Naive thymus-derived CD8-positive, alpha-beta T cell (primary cell): ENCODE data around the gene DCANP1. TPM values are rescaled to one million over a fixed set of nuclear protein-coding genes. Genes with fewer than 3 reads are reported as not detected.

ENCODE experiments used
- ATAC-seq, 2 donors: fragments of 150-1000 bp; cut with Tn5 transposase in 1 of 2; sonication (Bioruptor Pico), chemical (Tn5 transposase) in 1 of 2; 1 replicate in 1 of 2; 2 replicates in 1 of 2; pipeline ENCODE4 v1.10.0; 2021; ENCODE audit warnings: mild to moderate bottlenecking in 2 of 2, moderate library complexity in 2 of 2
- POLR2A ChIA-PET: fragments of 350-600 bp; sonication (Branson Sonifier 250); formaldehyde crosslinking; loops from one replicate; lab custom pipeline; 2021; ENCODE audit warnings: antibody characterized with exemption; lab: Charles Lee
- DNase-seq, 10 donors: peaks; one replicate each; pipeline versions ENCODE4 v3.0.0 to v3.0.0-alpha.2; 2020 to 2022
- H3K27ac Mint-ChIP-seq, 10 donors: one replicate each; pipeline ENCODE4 v1.8.0; 2020 to 2022; ENCODE audit warnings: mild to moderate bottlenecking in 10 of 10, mixed read lengths in 10 of 10, moderate library complexity in 4 of 10, inconsistent platforms in 1 of 10
- H3K27me3 Mint-ChIP-seq, 5 donors: one replicate each; pipeline ENCODE4 v1.8.0; 2021 to 2022; ENCODE audit warnings: mixed read lengths in 5 of 5
- H3K36me3 Mint-ChIP-seq, 3 donors: one replicate each; pipeline ENCODE4 v1.8.0; 2020 to 2022; ENCODE audit warnings: mixed read lengths in 3 of 3, mild to moderate bottlenecking in 2 of 3, inconsistent platforms in 1 of 3
- H3K4me1 Mint-ChIP-seq, 4 donors: one replicate each; pipeline ENCODE4 v1.8.0; 2021 to 2022; ENCODE audit warnings: mixed read lengths in 4 of 4
- H3K4me3 Mint-ChIP-seq, 10 donors: one replicate each; pipeline ENCODE4 v1.8.0; 2020 to 2022; ENCODE audit warnings: mild to moderate bottlenecking in 10 of 10, mixed read lengths in 10 of 10, moderate library complexity in 6 of 10, inconsistent platforms in 1 of 10
- H3K9me3 Mint-ChIP-seq, 9 donors: one replicate each; pipeline ENCODE4 v1.8.0; 2020 to 2022; ENCODE audit warnings: mixed read lengths in 9 of 9, mild to moderate bottlenecking in 3 of 9, inconsistent platforms in 1 of 9, moderate library complexity in 1 of 9
- polyA plus RNA-seq, 3 donors: library from polyadenylated mRNA; unstranded; fragments of 300-500 nt; fragmentation: Illumina TruSeq; gene quantifications; one replicate each; pipeline ENCODE4 v1.2.3, GENCODE V29; 2021
- total RNA-seq, 8 experiments: library from RNA in 2 of 8; stranded (reverse) in 2 of 8; gene quantifications; one replicate each; pipeline ENCODE4 v1.2.3 and lab custom pipeline; 2021 to 2026

The DCANP1 gene
- total and polyA plus RNA-seq, 5 experiments from 2014 or later = not detected

DNA sequence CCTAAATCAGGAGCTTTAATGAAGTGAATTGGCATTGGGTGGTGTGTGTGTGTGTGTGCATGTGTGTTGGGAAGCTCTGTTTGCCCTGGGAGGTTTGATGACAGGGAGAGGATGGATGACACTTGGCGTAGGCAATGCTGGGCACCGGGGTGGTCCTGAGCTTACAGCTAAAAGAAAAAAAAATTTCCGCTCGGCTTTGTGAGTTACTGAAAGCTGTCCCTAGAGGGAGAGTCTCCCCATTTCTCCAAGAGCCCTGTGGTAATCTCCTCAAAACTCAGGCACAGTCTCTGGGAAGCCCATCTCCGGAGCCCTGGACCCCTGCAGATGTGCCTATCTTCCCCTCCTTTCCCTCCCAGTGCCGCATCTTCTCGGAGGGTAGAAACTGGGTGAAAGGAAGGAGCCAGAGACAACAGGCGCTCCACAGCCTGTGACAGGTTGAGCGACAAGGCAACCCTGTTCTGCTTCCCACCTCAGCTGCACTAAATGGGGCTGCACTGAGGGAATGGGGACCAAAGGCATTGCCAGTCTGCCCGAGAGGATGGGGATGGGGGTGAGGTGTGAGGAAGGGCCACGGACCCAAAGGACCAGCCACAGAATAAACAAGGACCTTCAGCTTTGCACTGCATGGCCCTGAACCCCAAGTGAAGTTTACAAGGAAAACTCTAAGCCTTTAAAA is 40.8 kb upstream of the DCANP1 start:
- Mint-ChIP-seq H3K4me1 (peaks cover 7 to 10% (median 9%) of the 10 kb centered on the region in 4 donors), H3K36me3 (peaks cover 0 to 3% (median 2%) of the 10 kb centered on the region in 3 donors), H3K27me3 (peaks cover 26 to 85% (median 60%) of the 10 kb centered on the region in 5 donors), H3K4me3 (peak overlapping the region in 1 of 10 donors; percentile 7), H3K9me3 (peaks cover 0 to 2% (median 0%) of the 10 kb centered on the region in 9 donors), H3K27ac (peak overlapping the region in 1 of 10 donors; percentile 6)
- DNase-seq (no peak), ATAC-seq (no peak)
- POLR2A ChIA-PET = no interaction called here

DNA sequence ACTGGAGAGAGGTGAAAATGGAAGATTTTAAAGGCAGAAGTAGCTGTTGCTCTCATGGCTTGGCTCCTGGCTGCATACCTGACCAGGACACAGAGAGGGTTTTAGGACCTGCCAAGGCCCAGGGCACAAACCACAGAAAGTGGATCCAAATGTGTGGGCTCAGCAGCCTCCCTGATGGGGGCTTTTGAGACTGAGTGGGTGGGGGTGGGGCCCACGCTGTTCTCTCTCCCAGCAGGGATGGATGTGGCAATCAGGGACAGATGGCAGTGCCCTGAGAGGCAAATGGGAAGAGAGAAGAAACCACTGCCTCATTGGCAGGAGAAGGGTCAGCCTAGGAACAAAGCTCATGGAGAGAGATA is 39.9 kb upstream of the DCANP1 start:
- peaks cover 7 to 10% (median 9%) of the 10 kb centered on the region in 4 donors for H3K4me1 Mint-ChIP-seq
- ATAC-seq (no peak), DNase-seq (no peak)
- POLR2A ChIA-PET = interaction anchor here (0.8 kb wide), 1 partner anchor 20 kb away, joined by 3 read pairs; no protein-coding TSS in a partner anchor
- peak overlapping the region in 1 of 10 donors; percentile 11 for H3K27ac Mint-ChIP-seq
- H3K4me3 Mint-ChIP-seq = no peak overlapping the region
- peaks cover 0 to 2% (median 0%) of the 10 kb centered on the region in 9 donors for H3K9me3 Mint-ChIP-seq
- H3K36me3 Mint-ChIP-seq = peaks cover 0 to 3% (median 2%) of the 10 kb centered on the region in 3 donors
- peaks cover 21 to 75% (median 52%) of the 10 kb centered on the region in 5 donors for H3K27me3 Mint-ChIP-seq

DNA sequence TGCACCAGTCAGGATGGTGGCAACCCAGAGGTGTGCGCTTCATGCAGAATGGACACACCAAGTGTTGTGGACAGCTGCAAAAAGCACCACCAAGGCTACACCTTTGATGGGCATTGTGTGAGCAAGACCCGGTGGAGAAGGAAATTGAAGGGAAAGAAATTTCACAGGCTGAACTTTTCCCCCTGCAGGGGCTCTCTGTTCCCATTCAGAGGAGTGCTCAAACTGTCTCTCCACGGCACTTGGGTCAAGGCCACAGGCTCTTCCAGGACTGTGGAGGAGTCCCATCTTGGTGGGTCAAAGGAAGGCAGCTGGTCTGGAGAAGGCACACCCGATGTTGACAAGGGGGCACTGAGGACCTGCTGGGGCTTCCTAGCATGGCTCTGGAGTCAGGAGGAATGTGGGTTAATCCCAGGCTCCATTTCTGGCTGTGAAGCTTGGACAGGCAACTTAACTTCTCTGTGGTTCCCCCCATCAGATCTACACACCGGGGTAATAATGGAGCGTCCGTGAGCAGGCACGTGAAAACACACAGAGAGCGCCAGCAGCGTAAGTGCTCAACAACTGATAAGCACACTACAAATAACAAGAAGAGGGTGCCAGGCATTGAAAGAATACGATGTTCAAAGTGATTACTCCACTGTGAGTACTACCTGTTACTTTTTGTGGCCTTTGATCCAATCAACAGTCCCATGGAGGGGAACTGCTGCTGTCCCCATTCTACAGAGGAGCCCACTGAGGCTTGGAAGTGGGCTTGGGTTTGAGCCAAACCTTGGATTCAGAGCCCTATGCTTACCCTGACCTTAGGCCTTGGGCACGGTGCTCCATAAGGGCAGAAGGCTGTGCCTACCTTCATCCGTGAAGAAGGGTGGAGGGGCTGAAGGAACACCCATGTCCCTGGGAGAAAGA is 39.2 kb upstream of the DCANP1 start:
- Mint-ChIP-seq H3K27me3 (peaks cover 21 to 69% (median 52%) of the 10 kb centered on the region in 5 donors), H3K36me3 (peaks cover 0 to 3% (median 2%) of the 10 kb centered on the region in 3 donors), H3K9me3 (peaks cover 0 to 2% (median 0%) of the 10 kb centered on the region in 9 donors), H3K27ac (peak overlapping the region in 1 of 10 donors; percentile 11), H3K4me1 (peaks cover 7 to 10% (median 9%) of the 10 kb centered on the region in 4 donors), H3K4me3 (no peak overlapping the region)
- ATAC-seq = no peak
- POLR2A ChIA-PET = interaction anchor here (0.8 kb wide), 1 partner anchor 19 kb away, joined by 3 read pairs; no protein-coding TSS in a partner anchor
- no peak for DNase-seq

DNA sequence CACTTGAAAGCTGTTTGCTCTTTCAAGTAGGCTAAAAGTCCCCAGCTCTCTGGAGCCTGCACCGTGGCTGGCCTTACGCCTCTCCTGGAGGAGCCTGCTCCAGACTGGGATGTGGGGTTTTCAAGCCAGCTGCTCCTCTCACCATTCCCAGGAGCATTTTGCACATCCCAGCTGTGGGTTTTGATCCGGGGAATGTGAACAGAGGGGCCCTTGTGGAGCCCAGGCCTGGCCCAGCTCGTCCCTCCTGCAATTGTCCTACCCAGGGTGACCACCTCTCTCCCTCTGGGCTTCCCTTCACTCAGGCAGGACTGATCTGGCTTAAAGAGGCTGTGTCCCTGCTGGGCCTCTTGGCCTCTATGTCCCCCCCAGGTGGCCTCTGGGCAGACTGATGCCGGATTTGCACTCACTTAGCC is 37.5 kb upstream of the DCANP1 start:
- ATAC-seq (no peak), DNase-seq (no peak)
- Mint-ChIP-seq H3K9me3 (peaks cover 0 to 2% (median 0%) of the 10 kb centered on the region in 9 donors), H3K4me1 (peaks cover 5 to 6% (median 6%) of the 10 kb centered on the region in 4 donors), H3K27ac (no peak overlapping the region), H3K4me3 (no peak overlapping the region), H3K36me3 (peaks cover 0 to 2% (median 0%) of the 10 kb centered on the region in 3 donors), H3K27me3 (peaks cover 19 to 56% (median 47%) of the 10 kb centered on the region in 5 donors)
- POLR2A ChIA-PET = no interaction called here

DNA sequence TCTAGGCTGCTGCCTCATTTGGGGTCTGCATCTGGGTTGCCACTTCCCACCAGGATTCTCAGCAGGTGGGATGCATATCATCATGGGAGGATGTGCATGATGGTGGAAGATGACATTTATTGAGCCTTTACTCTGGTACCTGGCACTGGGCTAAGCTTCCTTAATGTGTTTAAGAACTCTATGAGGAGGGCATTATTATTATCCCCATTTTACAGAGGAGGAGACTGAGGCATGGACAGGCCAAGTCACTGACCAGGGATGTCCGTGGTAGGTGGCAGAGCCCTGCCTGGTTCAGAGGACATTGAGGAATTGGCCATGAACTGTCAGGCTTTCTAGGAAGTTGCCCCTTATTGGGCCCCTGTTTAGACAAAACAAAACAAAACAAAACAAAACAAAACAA is 36.1 kb upstream of the DCANP1 start:
- H3K27me3 Mint-ChIP-seq = peaks cover 18 to 51% (median 44%) of the 10 kb centered on the region in 5 donors
- H3K9me3 Mint-ChIP-seq = peaks cover 0 to 2% (median 0%) of the 10 kb centered on the region in 9 donors
- H3K4me1 Mint-ChIP-seq = no peaks in the 10 kb centered on the region
- no peak overlapping the region for H3K4me3 Mint-ChIP-seq
- ATAC-seq = no peak
- POLR2A ChIA-PET = no interaction called here
- no peaks in the 10 kb centered on the region for H3K36me3 Mint-ChIP-seq
- H3K27ac Mint-ChIP-seq = no peak overlapping the region
- DNase-seq = no peak

DNA sequence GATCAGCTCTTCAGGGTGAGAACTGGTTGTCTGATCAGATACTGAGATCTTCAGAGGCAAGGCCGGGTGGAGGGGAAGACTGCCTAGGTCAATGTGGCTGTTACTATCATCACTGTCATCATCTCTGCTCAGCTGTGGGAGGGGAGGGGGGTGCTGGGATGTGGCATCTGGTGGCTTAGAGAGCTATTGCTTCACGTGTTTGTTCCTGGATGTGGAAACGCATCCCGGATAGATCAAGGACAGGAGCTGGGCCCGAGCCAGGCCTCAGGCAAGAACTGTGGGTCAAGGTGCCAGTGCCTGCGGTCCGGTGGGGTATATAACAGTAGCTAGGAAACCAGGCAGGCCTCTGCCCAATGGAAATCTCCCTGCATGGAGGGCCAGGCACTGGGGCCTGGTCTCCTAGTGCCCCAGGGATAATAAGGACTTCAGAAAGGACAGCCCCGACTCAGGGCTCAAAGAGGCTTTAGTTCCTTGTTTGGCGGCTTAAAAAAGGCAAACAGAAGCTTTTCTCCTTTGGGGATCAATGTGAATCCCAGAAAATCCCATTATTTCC is 35.3 kb upstream of the DCANP1 start:
- ATAC-seq = no peak
- no peak overlapping the region for H3K27ac Mint-ChIP-seq
- POLR2A ChIA-PET = no interaction called here
- no peaks in the 10 kb centered on the region for H3K4me1 Mint-ChIP-seq
- no peaks in the 10 kb centered on the region for H3K36me3 Mint-ChIP-seq
- H3K4me3 Mint-ChIP-seq = no peak overlapping the region
- peaks cover 18 to 47% (median 38%) of the 10 kb centered on the region in 5 donors for H3K27me3 Mint-ChIP-seq
- H3K9me3 Mint-ChIP-seq = no peaks in the 10 kb centered on the region
- no peak for DNase-seq

DNA sequence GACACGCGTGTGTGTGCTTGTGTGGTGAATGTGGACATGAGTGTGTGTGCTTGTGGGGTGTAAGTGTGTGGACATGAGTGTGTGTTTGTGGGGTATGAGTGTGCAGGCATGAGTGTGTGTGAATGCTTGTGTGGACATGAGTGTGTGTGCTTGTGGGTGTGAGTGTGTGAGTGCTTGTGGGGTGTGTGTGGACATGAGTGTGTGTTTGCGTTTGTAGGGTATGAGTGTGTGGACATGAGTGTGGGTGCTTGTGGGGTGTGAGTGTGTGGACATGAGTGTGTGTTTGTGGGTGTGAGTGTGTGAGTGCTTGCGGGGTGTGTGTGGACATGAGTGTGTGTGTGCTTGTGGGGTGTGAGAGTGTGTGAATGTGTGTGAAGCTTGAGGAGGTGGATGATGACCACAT is 34.8 kb upstream of the DCANP1 start:
- H3K4me3 Mint-ChIP-seq = no peak overlapping the region
- H3K4me1 Mint-ChIP-seq = no peaks in the 10 kb centered on the region
- POLR2A ChIA-PET = no interaction called here
- H3K27ac Mint-ChIP-seq = no peak overlapping the region
- DNase-seq (no peak), ATAC-seq (no peak)
- no peaks in the 10 kb centered on the region for H3K36me3 Mint-ChIP-seq
- H3K27me3 Mint-ChIP-seq = peaks cover 16 to 44% (median 34%) of the 10 kb centered on the region in 5 donors
- no peaks in the 10 kb centered on the region for H3K9me3 Mint-ChIP-seq

DNA sequence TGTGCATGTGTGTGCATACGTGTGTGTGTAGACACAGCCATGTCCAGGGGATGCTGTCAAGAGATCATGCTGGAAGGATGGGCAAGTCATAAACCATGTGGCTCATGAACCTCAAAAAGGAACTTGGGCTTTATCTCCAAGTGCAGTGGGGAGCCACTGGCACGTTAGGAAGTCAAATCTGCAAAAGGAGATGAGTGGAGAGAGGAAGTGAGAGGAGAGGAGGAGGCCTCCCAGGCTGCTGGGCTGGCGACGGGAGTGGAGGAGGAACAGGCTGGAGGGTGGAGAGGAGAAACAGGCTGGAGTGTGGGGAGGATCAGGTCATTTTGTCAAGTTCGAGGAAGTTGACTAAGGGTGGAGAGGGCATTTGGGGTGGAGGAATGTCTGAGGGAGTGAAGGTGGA is 34.2 kb upstream of the DCANP1 start:
- DNase-seq (no peak), ATAC-seq (no peak)
- Mint-ChIP-seq H3K27me3 (peaks cover 12 to 39% (median 32%) of the 10 kb centered on the region in 5 donors), H3K4me3 (no peak overlapping the region), H3K4me1 (no peaks in the 10 kb centered on the region), H3K27ac (no peak overlapping the region), H3K9me3 (no peaks in the 10 kb centered on the region), H3K36me3 (no peaks in the 10 kb centered on the region)
- POLR2A ChIA-PET = no interaction called here

DNA sequence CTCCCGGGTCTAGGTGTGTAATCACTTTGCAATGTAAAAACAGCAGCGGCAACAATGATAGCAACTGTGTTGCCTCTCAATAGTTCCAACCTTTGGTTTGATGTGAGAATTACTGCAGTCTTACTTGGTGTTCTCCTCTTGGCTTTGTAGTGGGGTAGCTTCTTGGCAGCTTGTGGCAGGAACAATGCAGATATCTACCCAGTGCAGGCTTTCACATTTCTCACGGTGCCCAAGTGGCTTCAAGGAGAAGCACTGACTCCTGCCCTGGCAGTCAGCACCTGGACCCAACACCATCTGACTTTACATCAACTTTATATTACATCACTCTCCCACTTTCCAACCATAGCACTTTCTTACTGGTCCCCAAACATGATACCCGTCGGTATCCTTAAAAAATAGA is 33.4 kb upstream of the DCANP1 start:
- ATAC-seq (no peak), DNase-seq (no peak)
- POLR2A ChIA-PET = no interaction called here
- no peaks in the 10 kb centered on the region for H3K9me3 Mint-ChIP-seq
- H3K4me3 Mint-ChIP-seq = no peak overlapping the region
- H3K36me3 Mint-ChIP-seq = no peaks in the 10 kb centered on the region
- H3K27me3 Mint-ChIP-seq = peaks cover 7 to 33% (median 25%) of the 10 kb centered on the region in 5 donors
- no peaks in the 10 kb centered on the region for H3K4me1 Mint-ChIP-seq
- no peak overlapping the region for H3K27ac Mint-ChIP-seq

DNA sequence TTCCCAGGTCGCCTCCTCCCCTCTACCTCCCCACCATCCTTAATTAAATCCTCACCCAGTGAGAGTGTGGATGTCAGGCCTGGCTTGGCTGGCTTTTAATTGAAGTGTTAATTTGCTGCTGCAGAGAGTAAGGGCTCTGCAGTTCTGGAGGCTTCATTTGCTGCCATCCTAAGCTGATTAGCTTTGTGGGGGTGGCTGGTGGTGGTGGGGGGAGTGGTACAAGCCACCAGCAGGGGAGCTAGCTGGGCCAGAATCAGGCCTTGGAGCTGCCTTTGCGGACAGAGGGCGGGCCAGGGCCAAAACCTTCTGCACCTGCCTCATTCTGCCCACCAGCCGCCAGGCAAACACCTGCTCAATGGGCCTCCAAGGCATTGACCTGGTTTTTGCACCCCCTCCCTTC is 31.8 kb upstream of the DCANP1 start:
- Mint-ChIP-seq H3K27me3 (peaks cover 5 to 26% (median 18%) of the 10 kb centered on the region in 5 donors), H3K36me3 (no peaks in the 10 kb centered on the region), H3K9me3 (no peaks in the 10 kb centered on the region), H3K4me3 (no peak overlapping the region), H3K27ac (no peak overlapping the region), H3K4me1 (no peaks in the 10 kb centered on the region)
- DNase-seq = no peak
- POLR2A ChIA-PET = no interaction called here
- no peak for ATAC-seq

DNA sequence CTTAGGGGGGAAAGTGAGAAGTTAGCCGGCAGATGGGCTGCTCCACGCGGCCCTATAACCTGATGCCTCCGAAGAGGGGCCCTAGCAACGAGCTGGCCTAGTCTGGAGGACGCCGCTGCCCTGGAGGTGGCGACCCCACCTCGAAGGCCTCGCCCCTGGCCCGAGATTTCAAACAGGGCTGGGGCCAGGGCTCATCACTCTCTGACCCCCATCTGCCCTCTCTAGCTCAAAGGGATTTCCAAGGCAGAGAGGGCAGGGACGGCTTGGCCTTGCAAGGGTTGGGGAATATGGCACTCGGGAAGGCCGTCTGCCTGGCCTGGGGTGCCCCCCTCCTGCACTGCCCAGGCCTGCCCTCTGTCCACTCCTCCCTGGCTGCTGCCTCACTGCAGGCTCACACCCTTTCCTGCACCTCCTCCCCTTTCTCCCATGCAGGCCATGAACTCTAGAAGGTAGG is 30.5 kb upstream of the DCANP1 start:
- no peaks in the 10 kb centered on the region for H3K9me3 Mint-ChIP-seq
- H3K27ac Mint-ChIP-seq = no peak overlapping the region

DNA sequence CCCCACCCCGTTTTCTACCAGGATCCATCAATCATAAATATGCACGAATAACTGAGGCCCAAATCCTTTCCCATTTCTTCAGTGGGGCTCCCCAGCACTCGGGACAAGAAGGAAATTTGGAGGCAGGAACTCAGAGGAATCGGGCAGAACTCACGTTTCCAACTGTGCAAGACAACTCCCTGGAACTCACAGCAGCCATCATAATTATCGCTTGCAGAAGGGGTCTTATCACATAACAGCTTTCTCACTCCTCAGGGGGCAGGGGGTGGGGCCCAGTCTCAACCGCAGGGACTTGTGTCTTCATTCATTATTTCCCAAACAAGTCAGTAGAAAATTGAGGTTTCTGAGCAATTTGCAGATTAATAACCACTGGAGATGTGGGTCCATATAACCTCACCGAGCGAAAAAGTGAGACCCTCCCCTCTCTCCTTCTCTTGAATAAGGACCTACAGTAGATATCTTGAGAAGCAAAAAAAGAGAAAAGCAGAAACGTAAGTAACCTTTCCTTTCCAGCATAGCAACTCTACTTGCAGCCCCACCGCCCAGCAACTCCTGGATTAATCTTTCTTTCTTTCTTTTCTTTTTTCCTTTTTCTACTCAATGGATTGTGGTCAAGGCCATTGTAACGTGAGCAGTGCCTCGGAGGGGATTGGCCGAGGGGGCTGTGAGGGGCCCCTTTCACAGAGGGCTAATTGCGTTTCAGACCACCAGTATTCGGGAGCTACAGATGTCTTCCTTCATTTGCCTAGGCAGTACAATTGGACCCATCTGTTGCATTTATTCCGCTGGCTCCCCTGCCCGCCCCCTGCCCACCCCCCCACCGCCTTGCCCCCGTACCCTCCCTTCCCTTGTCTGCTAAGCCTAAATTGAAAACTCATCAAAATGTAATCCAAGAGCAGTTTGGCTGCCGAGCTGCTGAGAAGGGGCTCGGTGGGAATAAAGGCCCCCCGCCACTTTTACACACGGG is 29.8 kb upstream of the DCANP1 start:
- H3K27ac Mint-ChIP-seq = peak overlapping the region in 1 of 10 donors; percentile 26
- H3K4me1 Mint-ChIP-seq = no peaks in the 10 kb centered on the region
- POLR2A ChIA-PET = no interaction called here
- peaks cover 8 to 23% (median 21%) of the 10 kb centered on the region in 5 donors for H3K27me3 Mint-ChIP-seq
- H3K36me3 Mint-ChIP-seq = no peaks in the 10 kb centered on the region
- H3K9me3 Mint-ChIP-seq = no peaks in the 10 kb centered on the region
- DNase-seq (no peak), ATAC-seq (no peak)
- H3K4me3 Mint-ChIP-seq = no peak overlapping the region

More for the DNA sequence above, 30.5 kb upstream of the DCANP1 start:
- POLR2A ChIA-PET = no interaction called here
- Mint-ChIP-seq H3K27me3 (peaks cover 5 to 22% (median 18%) of the 10 kb centered on the region in 5 donors), H3K4me1 (no peaks in the 10 kb centered on the region), H3K36me3 (no peaks in the 10 kb centered on the region), H3K4me3 (no peak overlapping the region)
- no peak for ATAC-seq
- no peak for DNase-seq
